Measurements from ENCODE around the gene RBM33.

Gene RBM33

DNA sequence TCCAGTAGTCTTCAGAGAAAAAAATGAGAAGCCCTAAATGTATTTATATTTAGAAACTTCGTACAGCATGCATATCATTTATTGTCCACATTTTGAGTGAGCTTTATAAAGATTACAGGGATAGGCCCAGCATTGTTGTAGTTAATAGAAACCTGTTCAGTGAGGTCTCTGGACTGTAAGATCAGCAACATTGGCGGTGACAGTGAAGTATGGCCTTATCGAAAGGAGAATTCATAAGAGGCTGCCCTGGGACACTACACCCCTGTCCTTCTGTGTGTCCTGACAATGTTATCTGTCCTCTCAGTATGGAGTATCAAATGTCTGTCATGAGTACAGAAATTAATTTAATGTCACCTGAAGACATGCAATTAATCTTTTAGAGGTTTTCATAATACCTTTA is 110.6 kb downstream of the RBM33 start:
- no peak for DNase-seq

DNA sequence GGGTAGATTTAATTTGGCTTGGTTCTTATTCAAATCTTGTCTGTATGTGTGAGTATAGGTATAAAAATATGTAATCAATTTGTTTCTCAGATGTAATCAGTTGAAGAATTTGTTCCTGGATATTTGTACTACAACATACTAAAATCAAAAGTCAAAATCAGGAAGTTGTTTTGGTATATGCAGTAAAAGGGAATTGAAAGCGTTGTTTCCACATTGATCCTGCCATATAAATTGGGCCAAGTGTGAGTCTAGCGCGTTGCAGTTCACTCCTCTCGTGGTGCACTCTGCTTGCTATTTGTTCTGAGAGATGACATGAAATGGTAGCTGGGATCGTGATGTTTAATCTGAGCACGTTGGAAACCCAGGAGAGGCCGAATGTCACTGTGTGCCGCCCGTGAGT is 111.9 kb downstream of the RBM33 start:
- no peak for DNase-seq

DNA sequence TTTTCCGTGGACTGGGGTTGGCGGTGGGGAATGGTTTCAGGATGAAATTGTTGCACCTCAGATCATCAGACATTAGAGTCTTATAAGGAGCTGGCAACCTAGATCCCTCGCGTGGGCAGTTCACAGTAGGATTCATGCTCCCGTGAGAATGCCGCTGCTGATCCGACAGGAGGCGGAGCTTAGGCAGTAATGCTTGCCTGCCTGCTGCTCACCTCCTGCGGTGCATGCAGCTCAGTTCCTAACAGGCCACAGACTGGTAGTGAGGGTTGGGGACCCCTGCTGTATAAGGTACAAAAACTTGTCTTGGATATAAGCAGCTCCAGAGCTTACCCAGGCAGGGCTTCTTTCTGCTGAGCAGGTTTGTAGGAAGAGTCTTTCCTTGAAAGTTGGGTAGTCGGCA is 113.9 kb downstream of the RBM33 start:
- no peak for DNase-seq

DNA sequence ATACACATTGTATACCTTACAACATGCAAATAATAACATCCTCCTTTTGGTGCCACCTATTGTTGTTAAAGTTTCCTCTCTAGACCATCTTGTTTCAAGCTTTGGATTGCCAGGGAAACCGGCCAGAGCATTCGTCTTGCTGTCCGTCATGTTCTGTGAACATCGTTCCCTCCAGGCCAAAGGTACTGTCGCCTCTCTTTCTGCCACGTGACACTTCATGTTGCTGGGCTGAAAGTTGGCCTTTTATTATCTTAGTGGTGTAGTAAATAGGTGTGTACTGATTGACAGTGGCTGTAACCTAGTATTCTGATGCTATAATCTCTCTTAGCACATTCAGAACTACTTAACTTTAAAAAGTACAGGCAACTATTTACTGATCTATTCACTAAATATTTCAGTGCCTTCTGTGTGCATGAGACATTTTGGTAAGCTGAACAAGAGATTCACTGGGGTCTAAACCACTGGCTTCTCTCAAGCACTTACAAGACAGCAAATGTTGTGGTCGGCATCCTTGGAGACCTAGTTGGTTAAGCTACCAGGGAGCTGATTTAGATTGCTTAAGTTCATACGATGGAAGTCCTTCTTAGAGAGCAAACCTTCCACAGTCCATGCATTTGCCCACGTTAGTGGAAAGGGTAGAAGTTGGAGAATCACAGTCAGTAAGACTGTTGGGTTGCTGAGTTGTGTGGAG is 115.4 kb downstream of the RBM33 start:
- no peak for DNase-seq

DNA sequence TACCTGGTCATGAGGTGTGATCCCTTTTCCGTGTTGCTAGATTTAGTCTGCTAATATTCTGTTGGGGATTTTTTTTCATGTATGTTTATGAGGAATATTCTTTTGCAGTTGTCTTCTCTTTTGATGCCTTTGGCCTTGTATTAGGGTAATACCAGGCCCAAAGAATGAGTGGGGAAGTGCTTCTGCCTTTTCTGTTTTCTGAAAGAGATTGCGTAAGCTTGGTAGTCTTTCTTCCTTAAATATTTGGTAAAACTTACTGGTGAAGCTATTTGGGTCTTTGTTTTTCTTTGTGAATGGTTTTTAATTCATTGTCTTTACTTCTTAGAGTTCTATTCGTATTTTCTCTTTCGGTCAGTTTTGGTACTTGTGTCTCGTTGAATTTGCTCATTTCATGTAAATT is 116.7 kb downstream of the RBM33 start:
- DNase-seq, result no peak

DNA sequence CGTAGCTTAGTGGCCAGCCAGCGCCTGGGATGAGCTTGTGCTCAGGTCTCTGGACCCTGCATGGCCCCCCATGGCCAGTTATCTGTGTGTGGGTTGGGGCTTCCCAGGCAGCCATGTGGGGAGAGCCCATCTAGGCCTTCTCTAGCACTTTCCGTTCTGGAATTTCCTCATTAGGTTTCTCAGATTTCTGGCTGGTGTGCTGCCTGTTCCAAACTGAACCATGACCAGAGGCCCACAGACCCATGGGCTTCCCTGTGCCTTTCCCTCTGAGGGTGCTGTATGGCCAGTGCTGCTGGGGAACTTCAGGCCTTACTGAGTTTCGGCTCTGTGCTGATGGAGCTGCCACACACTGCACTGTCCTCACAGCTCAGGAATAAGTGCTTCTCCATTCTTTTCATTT is 117.6 kb downstream of the RBM33 start:
- no peak for DNase-seq

DNA sequence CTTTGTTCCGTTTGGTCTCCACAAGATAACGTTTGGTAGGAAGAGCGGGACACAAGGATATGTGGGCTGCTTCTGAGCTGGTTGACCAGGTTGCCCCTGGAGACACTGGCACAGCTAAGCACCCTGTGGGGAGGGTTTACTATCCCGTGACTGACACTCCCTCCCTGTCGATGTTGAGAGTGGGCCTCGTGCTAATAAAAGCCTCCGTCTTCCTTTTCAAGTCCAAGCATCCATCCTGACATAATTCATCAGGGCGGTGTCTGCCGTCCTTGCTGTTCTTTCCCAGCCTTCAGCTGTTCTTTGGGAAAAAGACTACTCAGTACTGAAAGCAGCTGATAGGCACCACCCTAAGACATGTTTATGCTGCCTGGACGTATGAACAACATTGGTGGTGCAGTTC is 118.2 kb downstream of the RBM33 start:
- no peak for DNase-seq

DNA sequence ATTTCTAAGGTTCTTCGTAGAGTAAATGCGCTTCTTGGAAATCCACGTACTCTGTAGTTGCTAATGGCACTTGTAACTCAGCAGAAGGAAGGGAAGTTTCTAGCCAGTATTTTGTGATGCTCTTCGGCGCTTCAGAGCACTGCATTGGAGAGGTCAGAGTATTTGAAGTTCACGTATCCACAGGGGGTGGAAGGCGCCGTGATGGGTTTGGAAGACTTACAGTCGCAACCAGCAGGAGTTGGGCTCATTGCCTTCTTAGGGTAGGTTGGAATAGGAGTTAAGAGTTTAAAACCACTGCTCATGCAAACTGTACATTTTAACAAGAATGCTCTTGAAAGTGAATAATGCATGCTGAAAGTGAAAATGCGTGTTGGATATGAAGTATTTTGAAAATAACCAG is 118.7 kb downstream of the RBM33 start:
- no peak for DNase-seq

DNA sequence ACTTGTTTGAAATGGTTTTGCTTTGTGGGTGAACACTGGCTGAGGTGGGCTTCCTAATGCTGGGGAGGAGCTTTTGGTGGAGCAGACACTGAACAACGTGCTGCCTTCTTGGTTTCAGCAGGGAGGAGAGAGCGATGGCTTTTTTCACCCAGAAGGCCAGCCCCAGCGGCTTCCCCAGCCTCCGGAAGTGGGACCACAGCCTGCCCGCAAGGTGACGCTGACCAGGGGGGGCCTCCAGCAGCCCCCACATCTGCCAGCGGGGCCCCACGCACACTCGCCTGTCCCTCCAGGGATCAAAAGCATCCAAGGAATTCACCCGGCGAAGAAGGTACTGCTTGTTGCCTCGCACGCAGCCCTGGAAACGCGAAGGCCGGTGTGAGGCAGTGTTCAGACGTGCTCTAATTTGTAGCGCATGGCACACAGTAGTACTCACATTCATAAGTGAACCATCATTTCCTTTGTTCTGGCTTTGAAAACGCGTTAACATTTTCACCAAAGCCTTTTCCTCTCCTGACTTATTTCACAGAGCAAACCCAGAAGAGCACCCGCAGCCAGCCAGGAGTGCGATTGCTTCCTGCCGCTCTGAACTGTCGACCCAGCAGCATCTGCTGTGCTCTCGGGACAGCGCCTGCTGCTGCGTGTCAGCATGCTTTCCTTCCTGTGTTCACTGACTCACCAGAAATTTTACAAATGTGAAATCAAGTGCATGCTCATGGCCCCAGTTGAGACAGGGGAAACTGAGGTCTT is 119.4 kb downstream of the RBM33 start:
- DNase-seq, result no peak

DNA sequence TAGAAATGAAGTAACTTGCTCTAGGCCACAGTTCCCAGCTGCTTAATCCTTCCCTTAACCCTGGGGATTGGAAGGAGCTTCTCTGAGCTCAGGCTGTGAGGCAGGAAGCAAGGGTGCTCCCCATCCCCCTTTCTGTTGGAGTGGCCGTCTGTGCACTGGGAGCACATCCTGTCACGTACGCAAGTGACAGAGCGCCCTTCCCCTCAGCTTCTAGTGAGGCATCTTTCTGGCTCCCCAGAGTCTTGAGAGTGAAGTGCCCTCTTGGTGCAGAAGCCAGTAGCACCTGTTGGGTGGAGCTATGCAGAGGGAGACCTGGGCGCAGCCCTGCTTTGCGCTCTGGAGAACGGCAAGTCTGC is 120.0 kb downstream of the RBM33 start:
- DNase-seq, result no peak

DNA sequence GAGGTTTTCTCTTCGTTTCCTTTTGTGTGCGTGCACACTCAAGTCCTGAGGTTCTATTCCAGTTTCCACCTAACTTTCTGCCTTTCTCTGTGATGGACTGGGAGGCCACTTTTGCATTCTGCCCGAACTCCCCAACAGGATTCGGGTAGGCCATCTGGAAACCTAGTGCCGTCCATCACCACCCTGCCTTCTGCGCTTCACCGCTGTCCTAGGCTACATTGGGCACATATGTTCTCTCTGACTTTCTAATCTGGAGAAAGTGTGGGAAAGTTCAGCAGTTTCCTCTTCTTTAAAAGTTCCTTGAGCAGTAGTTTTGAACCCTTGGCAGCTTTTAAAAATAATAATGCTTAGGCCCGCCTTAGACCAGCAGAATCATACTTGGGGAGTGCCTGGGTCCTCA is 121.0 kb downstream of the RBM33 start:
- DNase-seq, result no peak

DNA sequence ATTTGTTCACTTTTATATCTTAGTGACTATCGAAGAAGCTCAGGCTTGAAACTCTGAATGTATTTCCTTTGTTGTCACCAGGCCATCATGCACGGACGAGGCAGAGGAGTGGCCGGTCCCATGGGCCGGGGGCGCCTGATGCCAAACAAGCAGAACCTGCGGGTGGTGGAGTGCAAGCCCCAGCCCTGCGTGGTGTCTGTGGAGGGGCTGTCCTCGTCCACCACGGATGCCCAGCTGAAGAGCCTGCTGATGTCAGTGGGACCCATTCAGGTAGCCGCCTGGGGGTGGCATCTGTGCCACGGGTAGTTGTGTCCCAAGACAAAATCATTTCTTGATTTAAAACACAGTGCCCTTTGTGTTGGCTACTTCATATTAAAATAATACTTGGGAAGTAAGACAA is 121.9 kb downstream of the RBM33 start:
- DNase-seq, result no peak

DNA sequence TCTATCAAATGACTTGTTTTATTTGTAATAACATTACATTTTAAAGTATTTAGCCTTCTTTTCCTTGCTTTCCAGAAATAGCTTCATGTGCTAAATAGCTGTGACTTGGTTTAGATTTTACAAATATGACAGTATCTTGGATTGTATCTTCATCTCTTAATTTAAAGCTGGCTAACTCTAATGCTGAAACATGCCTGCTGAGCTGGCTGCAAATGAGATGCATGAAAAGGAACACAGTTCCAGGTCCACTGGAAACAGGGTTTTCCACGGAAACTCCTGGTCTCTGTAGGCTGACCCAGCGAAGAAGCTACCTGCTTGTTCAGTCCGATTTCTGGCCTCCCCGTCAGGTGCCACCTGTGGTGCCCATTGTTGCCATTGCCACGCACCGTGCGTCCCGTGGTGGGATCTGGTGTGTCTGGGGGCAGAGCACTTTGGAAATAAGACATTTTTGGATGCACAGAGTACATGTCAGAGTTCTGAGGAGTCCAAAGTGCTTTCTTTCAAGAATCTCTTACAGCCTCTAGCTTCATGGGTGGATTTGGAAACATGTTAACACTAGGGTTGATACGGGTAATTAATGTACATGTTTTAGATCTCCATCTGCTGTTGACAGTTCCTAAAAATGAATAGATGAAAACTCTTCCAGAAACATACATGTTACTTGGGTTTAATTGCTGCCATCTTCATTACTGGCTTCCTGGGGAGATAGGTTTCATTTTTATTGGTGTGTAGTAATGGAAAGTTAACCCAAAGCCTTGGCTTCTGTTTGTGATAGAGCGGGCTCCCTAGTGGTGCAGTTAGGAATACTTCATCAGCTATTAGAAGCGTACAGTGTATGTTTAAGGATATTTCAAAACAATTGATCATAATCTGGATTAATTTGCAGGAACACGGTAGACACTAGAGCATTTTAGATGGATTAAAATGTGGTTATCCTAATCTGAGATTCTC is 122.8 kb downstream of the RBM33 start:
- DNase-seq, result no peak

DNA sequence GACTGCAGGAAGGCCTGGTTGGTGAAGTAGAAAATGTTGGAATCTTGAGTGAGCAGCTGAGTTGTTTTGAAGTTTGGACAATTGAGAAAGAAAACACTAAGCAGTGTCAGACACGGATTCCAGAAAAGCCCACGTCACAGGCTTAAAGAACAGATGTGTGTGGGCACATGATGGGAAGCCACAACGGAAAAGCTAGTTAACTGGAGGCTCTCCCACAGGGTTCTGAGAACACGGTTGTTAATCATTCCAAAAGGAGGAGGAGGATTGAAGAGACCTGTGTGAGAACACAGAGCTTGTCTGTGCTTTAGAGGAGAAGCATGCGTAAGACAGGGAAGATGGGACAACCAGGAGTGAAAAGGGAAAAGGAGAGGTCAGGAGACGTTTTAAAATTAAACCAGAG is 125.2 kb downstream of the RBM33 start:
- DNase-seq, result no peak

DNA sequence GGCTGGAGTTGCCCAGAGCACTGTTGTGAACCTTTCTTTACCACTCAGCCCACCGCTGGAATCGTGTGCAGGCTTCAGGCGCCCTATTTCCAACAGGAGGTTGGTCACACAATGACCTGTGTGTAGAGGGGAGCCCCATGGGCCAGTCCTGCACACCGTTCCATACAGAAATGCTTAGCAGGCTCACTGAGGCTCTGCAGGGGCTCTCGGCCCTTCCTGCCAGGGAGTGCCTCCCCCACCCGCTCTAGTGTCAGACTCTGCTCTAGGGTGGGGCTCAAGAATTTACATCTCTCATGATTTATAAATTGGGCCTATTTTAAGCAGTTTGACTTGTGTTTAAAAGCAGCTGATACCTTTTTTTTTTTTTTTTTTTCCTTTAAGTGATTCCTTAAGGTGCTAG is 125.8 kb downstream of the RBM33 start:
- no peak for DNase-seq

DNA sequence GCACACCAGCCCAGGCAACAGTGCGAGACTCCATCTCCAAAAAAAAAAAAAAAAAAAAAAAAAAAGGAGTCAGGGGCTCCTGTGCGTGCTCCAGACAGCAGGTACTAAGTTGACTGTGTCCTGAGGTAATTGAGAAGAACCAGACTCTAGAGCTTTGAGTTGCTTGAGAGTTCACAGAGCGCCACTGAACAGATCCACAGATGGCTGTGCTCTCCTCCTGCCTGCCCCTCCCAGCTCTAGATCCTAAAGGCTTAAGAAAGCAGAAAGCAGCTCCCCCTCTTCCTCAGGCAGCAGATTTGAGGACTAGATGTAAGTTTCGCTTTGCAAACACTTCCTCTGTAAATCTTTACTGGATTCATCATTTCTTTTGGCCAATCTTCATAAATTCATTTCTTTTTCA is 129.1 kb downstream of the RBM33 start:
- DNase-seq, result no peak

DNA sequence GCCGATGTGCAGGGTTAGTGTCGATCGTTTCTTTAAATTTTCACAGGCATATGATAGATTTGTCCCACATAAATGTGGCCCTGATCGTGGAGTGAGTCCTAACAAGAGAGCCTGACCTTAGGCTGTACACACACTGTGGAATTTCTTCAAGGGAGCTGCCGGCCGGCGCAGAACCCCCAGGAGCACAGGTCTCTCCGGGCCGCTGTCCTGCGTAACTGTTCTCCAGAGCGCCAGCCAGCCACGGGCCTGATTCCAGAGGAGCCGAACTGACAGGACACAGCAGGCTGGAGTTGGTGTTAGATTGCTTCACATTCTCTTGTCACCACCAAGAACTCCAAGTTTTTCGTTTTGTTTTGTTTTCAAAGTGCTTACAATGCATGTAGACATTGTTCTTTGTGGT is 130.5 kb downstream of the RBM33 start:
- no peak for DNase-seq

DNA sequence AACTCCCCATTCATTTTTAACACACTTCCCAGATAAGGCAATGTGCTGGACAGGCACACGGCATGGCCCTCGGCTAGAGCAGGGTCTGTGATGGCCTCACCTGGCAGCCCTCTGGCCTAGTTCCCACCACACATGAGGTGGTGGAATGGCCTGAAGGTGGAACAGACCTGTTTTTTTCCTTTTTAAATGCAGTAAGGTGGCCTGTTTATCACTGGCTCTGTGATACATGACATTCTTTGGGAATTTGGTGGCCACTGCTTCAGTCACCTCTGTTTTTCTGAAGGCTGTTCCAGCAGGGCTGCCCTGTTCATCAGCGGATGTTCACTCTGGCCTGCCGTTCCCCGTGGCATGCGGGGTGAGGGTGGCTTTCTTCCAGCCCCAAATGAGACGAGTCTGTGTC is 131.2 kb downstream of the RBM33 start:
- no peak for DNase-seq

DNA sequence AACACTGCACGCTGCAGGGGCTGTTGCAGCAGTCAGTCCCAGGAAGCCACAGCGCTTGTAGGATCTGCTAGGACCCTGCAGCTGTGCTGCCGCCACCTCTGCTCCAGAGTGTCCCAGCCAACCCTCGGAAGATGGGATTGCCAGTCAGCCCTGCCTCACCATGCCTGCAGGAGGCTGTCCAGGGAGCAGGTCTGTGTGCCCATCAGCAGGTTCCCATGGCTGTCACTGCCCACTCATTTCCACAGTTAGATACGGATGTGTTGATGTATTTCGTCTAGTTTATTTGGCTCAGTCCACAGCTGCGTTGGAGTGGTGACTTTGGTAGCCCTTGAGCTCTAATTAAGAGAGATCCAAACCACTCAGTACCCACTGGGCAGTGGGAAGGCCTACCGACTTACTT is 132.1 kb downstream of the RBM33 start:
- DNase-seq, result no peak

DNA sequence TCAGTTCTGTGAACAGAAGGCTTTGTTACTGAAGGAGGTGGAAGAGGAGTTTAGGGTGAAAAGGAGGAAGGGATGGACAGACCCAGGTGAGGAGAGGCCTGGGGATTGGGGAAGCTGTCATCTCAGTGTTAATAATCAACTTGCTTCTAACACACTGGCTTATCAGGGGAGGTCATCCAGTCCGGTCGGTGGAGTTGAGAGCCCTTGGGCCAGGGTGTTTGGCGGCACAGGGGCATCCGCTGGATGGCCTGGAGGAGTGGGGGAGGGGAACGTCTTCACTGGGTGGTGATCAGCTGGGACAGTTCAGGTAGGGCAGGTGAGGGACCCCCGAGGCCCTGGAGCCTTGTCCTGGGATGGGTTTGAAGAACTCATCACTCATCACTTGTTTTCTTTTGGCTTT is 133.9 kb downstream of the RBM33 start:
- DNase-seq, result no peak

DNA sequence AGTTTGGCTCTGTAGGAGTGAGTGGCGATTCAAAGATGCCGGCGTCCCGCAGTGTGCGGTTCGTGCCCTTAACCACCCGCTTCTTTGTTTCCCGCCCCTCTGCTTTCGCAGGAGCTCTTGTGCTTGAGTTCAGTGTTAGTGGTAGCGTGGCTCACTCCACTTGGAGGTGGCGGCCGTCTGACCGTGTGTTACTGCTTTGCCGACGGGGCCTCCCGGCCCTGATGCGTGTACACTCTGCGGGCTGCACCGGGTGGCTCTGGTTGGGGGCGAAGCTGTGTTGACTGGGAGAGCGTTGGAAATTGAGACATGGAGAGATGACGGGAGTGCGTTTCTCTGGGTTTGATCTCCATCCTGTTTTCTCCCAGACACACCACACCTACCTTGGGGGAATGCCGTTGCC is 136.4 kb downstream of the RBM33 start:
- no peak for DNase-seq

DNA sequence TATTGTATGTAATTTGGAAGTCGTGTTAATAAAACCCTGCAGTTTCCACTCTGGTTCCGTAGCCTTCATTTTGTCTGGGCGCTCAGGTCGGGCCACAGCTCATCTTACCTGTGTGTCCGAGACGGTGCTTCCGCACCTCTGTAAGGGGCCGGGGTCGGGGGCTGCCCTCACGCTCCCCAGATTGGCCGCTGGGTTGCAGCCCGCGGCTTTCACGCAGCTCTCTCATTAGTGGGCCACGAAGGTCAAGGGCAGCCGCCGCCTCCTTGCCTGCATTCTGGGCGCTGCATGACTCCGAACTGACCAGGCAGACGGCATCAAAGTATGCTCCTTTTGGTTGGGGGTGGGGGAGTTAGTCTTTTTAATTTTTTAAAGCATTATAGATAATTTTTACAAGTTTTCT is 137.0 kb downstream of the RBM33 start:
- DNase-seq, result no peak

DNA sequence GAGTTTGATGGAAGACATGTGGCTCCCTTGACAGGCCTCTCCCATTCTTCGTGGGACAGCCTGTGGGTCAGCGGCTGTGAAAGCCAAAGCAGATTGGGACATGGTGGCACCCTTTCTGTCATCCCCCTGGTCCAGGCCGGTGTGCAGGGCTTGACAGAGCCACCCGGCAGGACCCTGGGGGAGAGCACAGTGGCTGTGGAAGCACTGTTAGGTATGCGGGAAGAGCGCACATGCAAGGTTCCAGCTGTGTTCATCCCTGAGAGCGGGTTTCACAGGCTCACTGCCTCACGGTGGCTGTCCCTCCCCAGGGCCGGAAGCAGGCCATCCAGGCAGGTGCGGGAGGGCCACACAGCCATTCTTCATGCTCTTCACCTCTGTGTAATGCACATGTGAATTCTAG is 138.0 kb downstream of the RBM33 start:
- DNase-seq, result no peak

DNA sequence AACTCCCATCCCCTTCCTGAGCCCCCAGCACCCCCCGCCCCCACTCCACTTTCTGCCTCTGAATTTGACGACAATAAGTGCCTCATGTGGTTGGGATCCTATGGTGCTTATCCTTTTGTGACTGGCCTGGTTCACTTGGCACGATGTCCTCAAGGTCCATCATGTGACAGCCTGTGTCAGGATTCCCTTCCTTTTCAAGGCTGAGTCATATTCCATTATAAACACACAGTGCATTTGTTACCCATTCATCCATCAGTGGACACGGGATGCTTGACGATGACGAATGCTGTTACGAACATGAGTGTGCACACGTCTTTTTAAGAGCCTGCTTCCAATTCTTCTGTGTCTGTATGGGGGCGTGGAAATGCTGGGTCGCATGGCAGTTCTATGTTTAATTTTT is 141.1 kb downstream of the RBM33 start:
- DNase-seq, result no peak
